MM.1S (cell line): ENCODE measurements around the gene ARFGEF3.

Experiments used
- DNase-seq: peaks from one replicate; pipeline ENCODE4 v3.0.0-alpha.2; 2015
- H2AFZ ChIP-seq: fragments of 300-600 bp; sonication (generic); 2 replicates; pipeline ENCODE4 v1.6.0; 2016; ENCODE audit warnings: antibody characterized with exemption, low read length
- H3F3A ChIP-seq: fragments of 300-600 bp; sonication (generic); 2 replicates; pipeline ENCODE4 v1.6.1; 2016; ENCODE audit warnings: mild to moderate bottlenecking, antibody characterized with exemption, low read length, moderate library complexity, mixed read lengths; ENCODE audit not compliant: insufficient read depth
- H3K27ac ChIP-seq: fragments of 300-600 bp; sonication (generic); 2 replicates; pipeline ENCODE4 v1.5.1; 2016; ENCODE audit warnings: mild to moderate bottlenecking, low read length
- H3K27me3 ChIP-seq: fragments of 300-600 bp; sonication (generic); replicated peaks from 2 replicates; pipeline ENCODE4 v1.6.0; 2016; ENCODE audit warnings: low read length; ENCODE audit not compliant: insufficient read depth
- H3K36me3 ChIP-seq: fragments of 300-600 bp; sonication (generic); replicated peaks from 2 replicates; pipeline ENCODE4 v1.6.1; 2016; ENCODE audit warnings: mild to moderate bottlenecking, low read length, mixed read lengths; ENCODE audit not compliant: insufficient read depth
- H3K4me1 ChIP-seq: fragments of 300-600 bp; sonication (generic); 2 replicates; pipeline ENCODE4 v1.6.1; 2016; ENCODE audit warnings: low read length, mixed read lengths
- H3K4me2 ChIP-seq: fragments of 300-600 bp; sonication (generic); 2 replicates; pipeline ENCODE4 v1.6.0; 2016; ENCODE audit warnings: low read depth, low read length
- H3K4me3 ChIP-seq: fragments of 300-600 bp; sonication (generic); 2 replicates; pipeline ENCODE4 v1.5.1; 2016; ENCODE audit warnings: low read length, mixed read lengths
- H3K79me2 ChIP-seq: fragments of 300-600 bp; sonication (generic); 2 replicates; pipeline ENCODE4 v1.6.1; 2016; ENCODE audit warnings: mixed run types, low read length, mixed read lengths
- H3K9ac ChIP-seq: fragments of 300-600 bp; sonication (generic); 2 replicates; pipeline ENCODE4 v1.6.1; 2016; ENCODE audit warnings: low read length, mixed read lengths
- H3K9me2 ChIP-seq: fragments of 300-600 bp; sonication (generic); replicated peaks from 2 replicates; pipeline ENCODE4 v1.6.1; 2016; ENCODE audit warnings: mild to moderate bottlenecking, low read length, mixed read lengths; ENCODE audit not compliant: insufficient read depth
- H3K9me3 ChIP-seq: fragments of 300-600 bp; sonication (generic); replicated peaks from 2 replicates; pipeline ENCODE4 v1.6.1; 2016; ENCODE audit warnings: mild to moderate bottlenecking, low read length, mixed read lengths; ENCODE audit not compliant: insufficient read depth
- H4K20me1 ChIP-seq: fragments of 300-600 bp; sonication (generic); 2 replicates; pipeline ENCODE4 v1.6.1; 2016; ENCODE audit warnings: mild to moderate bottlenecking, low read length, moderate library complexity, mixed read lengths; ENCODE audit not compliant: insufficient read depth
- EZH2 ChIP-seq: fragments of 300-600 bp; sonication (generic); optimal IDR thresholded peaks from 2 replicates; pipeline ENCODE3; 2017; ENCODE audit warnings: low read depth, mild to moderate bottlenecking, antibody characterized with exemption, low read length, mixed read lengths
- EZH2phosphoT487 ChIP-seq: fragments of 300-600 bp; sonication (generic); IDR thresholded peaks from 2 replicates; pipeline ENCODE4 v1.6.1; 2018; ENCODE audit warnings: antibody characterized with exemption, low read length
- TF ChIP-seq, protein P1 (sequence below): fragments of 300-600 bp; sonication (generic); IDR thresholded peaks from 2 replicates; pipeline ENCODE4 v1.5.1; 2016; ENCODE audit warnings: antibody characterized with exemption, low read length, mixed read lengths

The ARFGEF3 gene

GRCh38 chr6:138248011-138248410 is 86.3 kb downstream of the ARFGEF3 start:
- Histone ChIP-seq H3K36me3 (no peaks in the 10 kb centered on the region), H4K20me1 (no peaks in the 10 kb centered on the region), H3K27me3 (no peaks in the 10 kb centered on the region), H3K4me2 (no peak overlapping the region), H3K79me2 (no peaks in the 10 kb centered on the region), H2AFZ (no peak overlapping the region), H3K9ac (no peak overlapping the region), H3K4me3 (no peak overlapping the region), H3K9me3 (no peaks in the 10 kb centered on the region), H3K9me2 (no peaks in the 10 kb centered on the region), H3K27ac (no peak overlapping the region), H3K4me1 (no peaks in the 10 kb centered on the region), H3F3A (no peaks in the 10 kb centered on the region)
- no peak for DNase-seq
- TF ChIP-seq EZH2 (no peak), EZH2phosphoT487 (no peak)
- TF ChIP-seq, protein P1, sequence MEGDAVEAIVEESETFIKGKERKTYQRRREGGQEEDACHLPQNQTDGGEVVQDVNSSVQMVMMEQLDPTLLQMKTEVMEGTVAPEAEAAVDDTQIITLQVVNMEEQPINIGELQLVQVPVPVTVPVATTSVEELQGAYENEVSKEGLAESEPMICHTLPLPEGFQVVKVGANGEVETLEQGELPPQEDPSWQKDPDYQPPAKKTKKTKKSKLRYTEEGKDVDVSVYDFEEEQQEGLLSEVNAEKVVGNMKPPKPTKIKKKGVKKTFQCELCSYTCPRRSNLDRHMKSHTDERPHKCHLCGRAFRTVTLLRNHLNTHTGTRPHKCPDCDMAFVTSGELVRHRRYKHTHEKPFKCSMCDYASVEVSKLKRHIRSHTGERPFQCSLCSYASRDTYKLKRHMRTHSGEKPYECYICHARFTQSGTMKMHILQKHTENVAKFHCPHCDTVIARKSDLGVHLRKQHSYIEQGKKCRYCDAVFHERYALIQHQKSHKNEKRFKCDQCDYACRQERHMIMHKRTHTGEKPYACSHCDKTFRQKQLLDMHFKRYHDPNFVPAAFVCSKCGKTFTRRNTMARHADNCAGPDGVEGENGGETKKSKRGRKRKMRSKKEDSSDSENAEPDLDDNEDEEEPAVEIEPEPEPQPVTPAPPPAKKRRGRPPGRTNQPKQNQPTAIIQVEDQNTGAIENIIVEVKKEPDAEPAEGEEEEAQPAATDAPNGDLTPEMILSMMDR = no peak

GRCh38 chr6:138248878-138249277 is 87.1 kb downstream of the ARFGEF3 start:
- no peaks in the 10 kb centered on the region for H3K4me1 ChIP-seq
- TF ChIP-seq, protein P1 = no peak
- TF ChIP-seq EZH2 (no peak), EZH2phosphoT487 (no peak)
- no peaks in the 10 kb centered on the region for H3K36me3 ChIP-seq
- no peak overlapping the region for H3K9ac ChIP-seq
- H3F3A ChIP-seq = no peaks in the 10 kb centered on the region
- H4K20me1 ChIP-seq = no peaks in the 10 kb centered on the region
- no peaks in the 10 kb centered on the region for H3K79me2 ChIP-seq
- no peak overlapping the region for H3K27ac ChIP-seq
- H3K4me2 ChIP-seq = no peak overlapping the region
- no peaks in the 10 kb centered on the region for H3K9me2 ChIP-seq
- H2AFZ ChIP-seq = no peak overlapping the region
- no peak overlapping the region for H3K4me3 ChIP-seq
- H3K9me3 ChIP-seq = no peaks in the 10 kb centered on the region
- DNase-seq = no peak
- H3K27me3 ChIP-seq = no peaks in the 10 kb centered on the region

GRCh38 chr6:138250053-138250452 is 88.3 kb downstream of the ARFGEF3 start:
- H3K36me3 ChIP-seq = no peaks in the 10 kb centered on the region
- H3K9ac ChIP-seq = no peak overlapping the region
- H3K9me3 ChIP-seq = no peaks in the 10 kb centered on the region
- no peaks in the 10 kb centered on the region for H3F3A ChIP-seq
- no peak overlapping the region for H3K27ac ChIP-seq
- no peaks in the 10 kb centered on the region for H3K4me1 ChIP-seq
- H3K79me2 ChIP-seq = no peaks in the 10 kb centered on the region
- H3K27me3 ChIP-seq = no peaks in the 10 kb centered on the region
- H3K9me2 ChIP-seq = no peaks in the 10 kb centered on the region
- DNase-seq = no peak
- H2AFZ ChIP-seq = no peak overlapping the region
- H3K4me2 ChIP-seq = no peak overlapping the region
- H4K20me1 ChIP-seq = no peaks in the 10 kb centered on the region
- TF ChIP-seq EZH2phosphoT487 (no peak), EZH2 (no peak)
- TF ChIP-seq, protein P1 = no peak
- no peak overlapping the region for H3K4me3 ChIP-seq
